Keratinocyte (primary cell): ENCODE data around the gene WDFY2. TPM values are rescaled to one million over a fixed set of nuclear protein-coding genes. Genes with fewer than 3 reads are reported as not detected.

Source experiments
- DNase-seq: peaks from one replicate; pipeline ENCODE4 v3.0.0-alpha.2; 2011; ENCODE audit warnings: low read depth, missing footprints, low spot score
- FAIRE-seq: peaks from 2 replicates; lab custom pipeline; 2011; peaks lifted over from hg19 to GRCh38; lab: Jason Lieb, UNC
- H2AFZ ChIP-seq: 2 replicates; pipeline ENCODE4 v1.6.0; 2012; ENCODE audit warnings: low read length, control low read depth, inconsistent platforms; ENCODE audit not compliant: control insufficient read depth
- H3K27ac ChIP-seq: 2 replicates; pipeline ENCODE4 v1.5.1; 2011; ENCODE audit warnings: low read length; ENCODE audit not compliant: control insufficient read depth, insufficient read depth
- H3K27me3 ChIP-seq: 3 replicates; pipeline ENCODE4 v1.6.0; 2011; ENCODE audit warnings: low read length; ENCODE audit not compliant: control insufficient read depth, insufficient read depth; ENCODE audit errors: extremely low read depth
- H3K36me3 ChIP-seq, 2 experiments: 2 replicates in 1 of 2; 3 replicates in 1 of 2; pipeline ENCODE4 v1.5.1; 2011; ENCODE audit warnings: low read length in 2 of 2, mild to moderate bottlenecking in 1 of 2; ENCODE audit not compliant: control insufficient read depth in 2 of 2, insufficient read depth in 2 of 2; ENCODE audit errors: extremely low read depth in 1 of 2
- H3K4me1 ChIP-seq: 3 replicates; pipeline ENCODE4 v1.5.1; 2011; ENCODE audit warnings: low read length; ENCODE audit not compliant: control insufficient read depth, insufficient read depth; ENCODE audit errors: extremely low read depth
- H3K4me2 ChIP-seq: 3 replicates; pipeline ENCODE4 v1.6.0; 2011; ENCODE audit warnings: low read depth, low read length; ENCODE audit not compliant: control insufficient read depth, insufficient read depth; ENCODE audit errors: extremely low read depth
- H3K4me3 ChIP-seq, 3 experiments: fragments of 200-600 bp in 1 of 3; sonication (generic) in 1 of 3; 2 replicates in 2 of 3; 3 replicates in 1 of 3; pipeline ENCODE4 v1.5.1; 2011 to 2016; ENCODE audit warnings: low read length in 3 of 3, mild to moderate bottlenecking in 3 of 3, control low read depth in 2 of 3, inconsistent platforms in 1 of 3, low read depth in 1 of 3, mixed read lengths in 1 of 3, mixed run types in 1 of 3, moderate library complexity in 1 of 3; ENCODE audit not compliant: control insufficient read depth in 2 of 3, insufficient read depth in 2 of 3; ENCODE audit errors: extremely low read depth in 1 of 3
- H3K79me2 ChIP-seq: 2 replicates; pipeline ENCODE4 v1.6.0; 2012; ENCODE audit warnings: low read length; ENCODE audit not compliant: control insufficient read depth, insufficient read depth
- H3K9ac ChIP-seq: 3 replicates; pipeline ENCODE4 v1.6.0; 2011; ENCODE audit warnings: low read length; ENCODE audit not compliant: control insufficient read depth, insufficient read depth; ENCODE audit errors: extremely low read depth
- H3K9me1 ChIP-seq: 3 replicates; pipeline ENCODE4 v1.6.0; 2011; ENCODE audit warnings: low read length; ENCODE audit not compliant: control insufficient read depth, insufficient read depth; ENCODE audit errors: extremely low read depth
- H3K9me3 ChIP-seq: 2 replicates; pipeline ENCODE4 v1.5.1; 2012; ENCODE audit warnings: low read depth, low read length; ENCODE audit not compliant: control insufficient read depth
- H4K20me1 ChIP-seq: 3 replicates; pipeline ENCODE4 v1.6.0; 2011; ENCODE audit warnings: low read length; ENCODE audit not compliant: control insufficient read depth, insufficient read depth; ENCODE audit errors: extremely low read depth
- EZH2 ChIP-seq: IDR thresholded peaks from one replicate; pipeline ENCODE4 v1.6.1; 2012; ENCODE audit warnings: inconsistent platforms, mild to moderate bottlenecking, low read length, moderate library complexity
- dilution Hi-C: fragments of 300-500 bp; cut with MboI; formaldehyde crosslinking; loops from one replicate; pipeline ENCODE4 v1.7.0; 2020; ENCODE audit warnings: low sequenced_read_pairs; ENCODE audit not compliant: extremely low pct_ligation_motif_present
- polyA plus RNA-seq, 5 experiments: library from polyadenylated mRNA; depleted of rRNA in 3 of 5; stranded (reverse) in 3 of 5; stranded (forward) in 1 of 5; unstranded in 1 of 5; fragments of >200 nt; gene quantifications; 1 replicate in 1 of 5; 2 replicates in 3 of 5; 3 replicates in 1 of 5; pipeline versions ENCODE4 v1.2.1 to v1.2.3, GENCODE V29; 2011 to 2012; ENCODE audit warnings: missing spikeins in 2 of 5, low read depth in 1 of 5, low replicate concordance in 1 of 5
- TF ChIP-seq, protein P1 (sequence below), 3 experiments: IDR thresholded peaks in 1 of 3; conservative IDR thresholded peaks in 1 of 3; optimal IDR thresholded peaks in 1 of 3; 2 replicates in 2 of 3; 3 replicates in 1 of 3; pipeline versions ENCODE3 to v1.5.1; 2011; ENCODE audit warnings: low read length in 3 of 3, mild to moderate bottlenecking in 3 of 3, moderate library complexity in 2 of 3, control low read depth in 1 of 3, inconsistent platforms in 1 of 3; ENCODE audit not compliant: insufficient read depth in 2 of 3; ENCODE audit errors: extremely low read depth in 1 of 3

The WDFY2 gene
- polyA plus RNA-seq, 1 donor (not counting 4 experiments of a cell fraction or from before 2014, with no cell fraction given), result 18.6 TPM

DNA sequence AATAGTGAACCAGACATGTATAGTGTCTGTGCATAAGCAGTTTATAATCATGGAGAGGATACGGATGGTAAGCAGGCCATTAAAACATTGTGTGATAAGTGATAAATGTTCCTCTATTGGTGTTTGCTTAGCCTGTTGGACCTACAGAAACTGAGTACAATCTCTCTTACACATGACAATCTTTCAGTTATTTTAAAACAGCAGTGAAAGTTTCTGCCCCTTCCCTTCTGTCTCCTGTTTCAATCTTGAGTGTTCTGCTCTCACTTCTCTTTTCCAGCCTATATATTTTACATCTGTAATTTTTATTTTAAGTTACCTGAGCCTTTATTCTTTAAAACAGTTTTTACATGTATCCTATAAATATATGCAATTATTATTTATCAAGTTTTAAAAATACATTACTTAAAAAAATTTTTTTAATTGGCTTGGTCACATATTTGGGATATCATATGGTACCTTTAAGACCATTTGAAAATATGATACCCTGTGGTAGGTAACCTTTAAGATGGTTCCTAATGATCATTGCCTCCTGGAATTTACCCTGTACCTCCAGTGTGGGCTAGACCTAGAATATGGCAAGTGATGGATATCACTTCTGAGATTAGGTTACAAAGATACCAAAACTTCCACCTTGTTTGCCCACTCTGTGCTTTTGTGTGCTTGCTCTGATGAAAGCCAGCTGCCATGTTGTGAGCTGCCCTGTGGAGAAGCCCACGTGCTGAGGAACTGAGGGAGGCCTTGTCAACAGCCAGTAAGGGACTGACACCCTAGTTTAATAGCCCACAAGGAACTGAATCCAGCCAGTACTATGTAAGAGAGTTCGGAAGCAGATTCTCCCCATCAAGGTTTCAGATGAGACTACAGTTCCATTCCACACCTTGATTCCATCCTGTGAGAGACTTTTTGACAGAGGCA lies 120.4 kb downstream of the WDFY2 start:
- Histone ChIP-seq H3K9ac (no peak overlapping the region), H3K36me3 (peaks cover 4 to 9% of the 10 kb centered on the region in 2 experiments), H3K27me3 (no peaks in the 10 kb centered on the region), H3K4me1 (no peaks in the 10 kb centered on the region), H3K27ac (no peak overlapping the region), H3K9me1 (no peaks in the 10 kb centered on the region), H3K9me3 (no peaks in the 10 kb centered on the region), H4K20me1 (no peaks in the 10 kb centered on the region), H3K79me2 (peaks cover 4% of the 10 kb centered on the region), H2AFZ (no peak overlapping the region), H3K4me3 (no peak overlapping the region), H3K4me2 (no peak overlapping the region)
- DNase-seq, result no peak
- dilution Hi-C loops, result no loop called here
- FAIRE-seq, result no peak
- TF ChIP-seq, protein P1, sequence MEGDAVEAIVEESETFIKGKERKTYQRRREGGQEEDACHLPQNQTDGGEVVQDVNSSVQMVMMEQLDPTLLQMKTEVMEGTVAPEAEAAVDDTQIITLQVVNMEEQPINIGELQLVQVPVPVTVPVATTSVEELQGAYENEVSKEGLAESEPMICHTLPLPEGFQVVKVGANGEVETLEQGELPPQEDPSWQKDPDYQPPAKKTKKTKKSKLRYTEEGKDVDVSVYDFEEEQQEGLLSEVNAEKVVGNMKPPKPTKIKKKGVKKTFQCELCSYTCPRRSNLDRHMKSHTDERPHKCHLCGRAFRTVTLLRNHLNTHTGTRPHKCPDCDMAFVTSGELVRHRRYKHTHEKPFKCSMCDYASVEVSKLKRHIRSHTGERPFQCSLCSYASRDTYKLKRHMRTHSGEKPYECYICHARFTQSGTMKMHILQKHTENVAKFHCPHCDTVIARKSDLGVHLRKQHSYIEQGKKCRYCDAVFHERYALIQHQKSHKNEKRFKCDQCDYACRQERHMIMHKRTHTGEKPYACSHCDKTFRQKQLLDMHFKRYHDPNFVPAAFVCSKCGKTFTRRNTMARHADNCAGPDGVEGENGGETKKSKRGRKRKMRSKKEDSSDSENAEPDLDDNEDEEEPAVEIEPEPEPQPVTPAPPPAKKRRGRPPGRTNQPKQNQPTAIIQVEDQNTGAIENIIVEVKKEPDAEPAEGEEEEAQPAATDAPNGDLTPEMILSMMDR (optimal IDR thresholded peaks at IDR 0.05 in 1 of 3, IDR thresholded peaks at IDR 0.05 in 1 of 3, conservative IDR thresholded peaks at IDR 0.05 in 1 of 3; ENCODE audit: extremely low read depth in 1 of 3, insufficient read depth in 2 of 3, low read length in 3 of 3), result no peak
- no peak for TF ChIP-seq EZH2

- dilution Hi-C loops, result no loop called here
- no peaks in the 10 kb centered on the region for H3K9me3 ChIP-seq
- H3K4me1 ChIP-seq, result no peaks in the 10 kb centered on the region
- no peak for FAIRE-seq
- TF ChIP-seq, protein P1 (optimal IDR thresholded peaks at IDR 0.05 in 1 of 3, IDR thresholded peaks at IDR 0.05 in 1 of 3, conservative IDR thresholded peaks at IDR 0.05 in 1 of 3; ENCODE audit: extremely low read depth in 1 of 3, insufficient read depth in 2 of 3, low read length in 3 of 3), result no peak
- no peak for TF ChIP-seq EZH2
- H3K9me1 ChIP-seq, result no peaks in the 10 kb centered on the region
- H3K27me3 ChIP-seq, result no peaks in the 10 kb centered on the region
- H3K79me2 ChIP-seq, result peaks cover 2% of the 10 kb centered on the region
- H4K20me1 ChIP-seq, result no peaks in the 10 kb centered on the region
- H2AFZ ChIP-seq, result no peak overlapping the region
- no peak overlapping the region for H3K4me2 ChIP-seq
- H3K9ac ChIP-seq, result no peak overlapping the region
- H3K27ac ChIP-seq, result no peak overlapping the region
- DNase-seq, result no peak
- no peak overlapping the region for H3K4me3 ChIP-seq
- H3K36me3 ChIP-seq, result peaks cover 4 to 9% of the 10 kb centered on the region in 2 experiments
These were observed 123.2 kb downstream of the WDFY2 start for GRCh38 chr13:51707461-51707860.
